CD4-positive, alpha-beta T cell (primary cell): ENCODE measurements around the gene MET. TPM values are rescaled to one million over a fixed set of nuclear protein-coding genes. Genes with fewer than 3 reads are reported as not detected.

ENCODE experiments used
- ATAC-seq: fragments of 200-7000 bp; cut with Tn5 transposase; one replicate; pipeline ENCODE4 v1.10.0; 2022; ENCODE audit warnings: mild to moderate bottlenecking; ENCODE audit not compliant: poor library complexity
- CTCF ChIA-PET: fragments of 350-600 bp; sonication (Branson Sonifier 250); formaldehyde crosslinking; loops from one replicate; lab custom pipeline; 2021; ENCODE audit warnings: antibody characterized with exemption, inconsistent platforms; lab: Charles Lee
- POLR2A ChIA-PET: fragments of 350-600 bp; sonication (Branson Sonifier 250); formaldehyde crosslinking; loops from one replicate; lab custom pipeline; 2021; ENCODE audit warnings: antibody characterized with exemption, inconsistent platforms; lab: Charles Lee
- DNase-seq, 14 experiments: peaks; one replicate each; pipeline ENCODE4 v3.0.0-alpha.2; 2013 to 2020; ENCODE audit warnings: mixed read lengths in 2 of 14
- H3K27ac ChIP-seq, 2 donors: one replicate each; pipeline versions ENCODE4 v1.5.1 to v1.7.0; 2013; ENCODE audit warnings: low read length in 2 of 2, low read depth in 1 of 2, mild to moderate bottlenecking in 1 of 2
- H3K27me3 ChIP-seq, 2 experiments: 1 replicate in 1 of 2; 2 replicates in 1 of 2; pipeline versions ENCODE4 v1.6.1 to v1.7.0; 2013; ENCODE audit warnings: low read length in 2 of 2, control low read depth in 1 of 2, mild to moderate bottlenecking in 1 of 2, moderate library complexity in 1 of 2; ENCODE audit not compliant: insufficient read depth in 2 of 2, control insufficient read depth in 1 of 2
- H3K36me3 ChIP-seq: one replicate; pipeline ENCODE4 v1.6.1; 2013; ENCODE audit warnings: low read length, control low read depth; ENCODE audit not compliant: insufficient read depth
- H3K4me1 ChIP-seq: one replicate; pipeline ENCODE4 v1.6.1; 2013; ENCODE audit warnings: low read length, control low read depth; ENCODE audit not compliant: insufficient read depth
- H3K4me3 ChIP-seq: one replicate; pipeline ENCODE4 v1.5.1; 2013; ENCODE audit warnings: mild to moderate bottlenecking, low read length, moderate library complexity
- H3K9me3 ChIP-seq, 2 experiments: 1 replicate in 1 of 2; 2 replicates in 1 of 2; pipeline versions ENCODE4 v1.6.1 to v1.7.0; 2013; ENCODE audit warnings: low read length in 2 of 2, mild to moderate bottlenecking in 2 of 2, control low read depth in 1 of 2, moderate library complexity in 1 of 2; ENCODE audit not compliant: control insufficient read depth in 1 of 2, insufficient read depth in 1 of 2
- H3K27ac Mint-ChIP-seq: one replicate; pipeline ENCODE4 v1.8.0; 2020; ENCODE audit warnings: mixed read lengths
- H3K27me3 Mint-ChIP-seq: one replicate; pipeline ENCODE4 v1.8.0; 2021; ENCODE audit warnings: mixed read lengths
- H3K36me3 Mint-ChIP-seq: one replicate; pipeline ENCODE4 v1.8.0; 2021; ENCODE audit warnings: low read depth, mixed read lengths
- H3K4me1 Mint-ChIP-seq: one replicate; pipeline ENCODE4 v1.8.0; 2021; ENCODE audit warnings: low read depth, mixed read lengths
- H3K4me3 Mint-ChIP-seq: one replicate; pipeline ENCODE4 v1.8.0; 2020; ENCODE audit warnings: mild to moderate bottlenecking, mixed read lengths
- H3K9me3 Mint-ChIP-seq: one replicate; pipeline ENCODE4 v1.8.0; 2020; ENCODE audit warnings: mixed read lengths
- intact Hi-C, 2 experiments: fragments of 100-400 bp; cut with DNase I in 1 of 2; cut with micrococcal nuclease in 1 of 2; formaldehyde crosslinking; loops; one replicate each; pipeline versions ENCODE4 v1.15.1 to v1.9.0; 2023 to 2025; cut with DNase I, micrococcal nuclease
- total RNA-seq, 174 experiments: library from RNA in 2 of 174; stranded (reverse) in 2 of 174; gene quantifications; one replicate each; pipeline ENCODE4 v1.2.3 and lab custom pipeline; 2021 to 2026
- TF ChIP-seq, protein P1 (sequence below): fragments of 200-600 bp; IDR thresholded peaks from one replicate; pipeline ENCODE4 v1.8.0; 2022; ENCODE audit warnings: antibody characterized with exemption, mild to moderate bottlenecking

MET gene
- total RNA-seq, 2 experiments from 2014 or later = 0.14 TPM; not detected in 1

DNA sequence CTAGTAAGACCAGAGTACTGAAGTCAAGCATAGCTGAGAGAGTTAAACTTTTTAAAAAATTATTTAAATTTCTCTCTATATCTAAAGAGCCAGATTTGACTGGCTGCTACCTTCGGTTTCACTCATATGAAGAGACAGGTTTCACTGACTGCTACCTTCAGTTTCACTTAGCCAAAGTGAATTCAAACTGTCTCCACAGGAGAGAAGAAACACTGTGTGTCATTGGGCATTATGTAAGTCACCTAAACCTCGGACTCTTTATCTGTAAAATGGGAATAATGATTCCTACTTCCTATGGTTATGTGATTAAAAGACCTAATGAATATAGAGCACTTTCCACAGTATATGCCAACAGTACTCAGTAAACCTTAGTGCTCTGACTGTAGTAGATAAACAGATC, 41.6 kb upstream of the MET start:
- Mint-ChIP-seq H3K9me3 (no peaks in the 10 kb centered on the region), H3K27ac (no peak overlapping the region), H3K4me1 (no peaks in the 10 kb centered on the region), H3K27me3 (peaks cover 23% of the 10 kb centered on the region), H3K4me3 (no peak overlapping the region), H3K36me3 (no peaks in the 10 kb centered on the region)
- H3K4me1 ChIP-seq = no peaks in the 10 kb centered on the region
- no peak overlapping the region for H3K27ac ChIP-seq
- no peak for DNase-seq
- H3K36me3 ChIP-seq = no peaks in the 10 kb centered on the region
- intact Hi-C loops = no loop called here
- H3K9me3 ChIP-seq = no peaks in the 10 kb centered on the region
- no peak overlapping the region for H3K4me3 ChIP-seq
- ChIA-PET CTCF (no interaction called here), POLR2A (no interaction called here)
- no peak for ATAC-seq
- TF ChIP-seq, protein P1, sequence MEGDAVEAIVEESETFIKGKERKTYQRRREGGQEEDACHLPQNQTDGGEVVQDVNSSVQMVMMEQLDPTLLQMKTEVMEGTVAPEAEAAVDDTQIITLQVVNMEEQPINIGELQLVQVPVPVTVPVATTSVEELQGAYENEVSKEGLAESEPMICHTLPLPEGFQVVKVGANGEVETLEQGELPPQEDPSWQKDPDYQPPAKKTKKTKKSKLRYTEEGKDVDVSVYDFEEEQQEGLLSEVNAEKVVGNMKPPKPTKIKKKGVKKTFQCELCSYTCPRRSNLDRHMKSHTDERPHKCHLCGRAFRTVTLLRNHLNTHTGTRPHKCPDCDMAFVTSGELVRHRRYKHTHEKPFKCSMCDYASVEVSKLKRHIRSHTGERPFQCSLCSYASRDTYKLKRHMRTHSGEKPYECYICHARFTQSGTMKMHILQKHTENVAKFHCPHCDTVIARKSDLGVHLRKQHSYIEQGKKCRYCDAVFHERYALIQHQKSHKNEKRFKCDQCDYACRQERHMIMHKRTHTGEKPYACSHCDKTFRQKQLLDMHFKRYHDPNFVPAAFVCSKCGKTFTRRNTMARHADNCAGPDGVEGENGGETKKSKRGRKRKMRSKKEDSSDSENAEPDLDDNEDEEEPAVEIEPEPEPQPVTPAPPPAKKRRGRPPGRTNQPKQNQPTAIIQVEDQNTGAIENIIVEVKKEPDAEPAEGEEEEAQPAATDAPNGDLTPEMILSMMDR = no peak
- H3K27me3 ChIP-seq = peaks cover 0 to 3% of the 10 kb centered on the region in 2 experiments

DNA sequence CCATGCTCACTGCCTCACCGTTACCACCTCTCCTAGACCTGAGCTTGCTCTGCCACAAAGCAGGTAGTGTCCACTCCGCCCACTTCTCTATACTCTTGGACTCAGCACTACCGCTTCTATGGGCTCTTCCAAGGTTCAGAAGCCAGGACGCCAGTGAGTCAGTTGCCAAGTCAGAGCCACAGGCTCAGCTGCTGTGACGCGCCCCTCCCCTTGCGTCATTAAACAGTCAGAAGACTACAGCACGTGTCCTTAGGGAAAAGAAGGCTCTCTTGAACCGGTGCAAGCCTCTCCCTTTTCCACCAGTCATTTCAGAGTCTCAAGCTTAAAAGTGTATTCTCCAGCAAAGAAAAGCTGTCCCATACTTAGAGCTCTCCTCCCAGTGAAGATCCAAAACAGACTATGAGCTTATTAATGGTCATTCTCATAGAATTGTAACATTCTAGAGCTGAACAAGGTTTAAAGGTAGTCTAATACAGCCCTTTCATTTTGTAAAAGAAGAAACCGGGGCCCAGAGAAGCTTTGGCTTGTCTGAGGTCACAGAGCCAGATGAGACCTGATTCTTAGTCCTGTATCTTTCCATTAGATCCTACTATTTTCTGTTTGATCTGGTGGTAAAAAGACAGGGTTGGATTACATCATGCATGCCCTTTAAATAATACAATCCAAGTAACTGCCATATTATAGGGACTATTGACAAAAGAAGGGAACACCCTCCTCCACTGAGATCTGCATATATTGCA, 40.9 kb upstream of the MET start:
- Histone ChIP-seq H3K27me3 (no peaks in the 10 kb centered on the region), H3K4me1 (no peaks in the 10 kb centered on the region), H3K27ac (no peak overlapping the region), H3K9me3 (no peaks in the 10 kb centered on the region), H3K4me3 (no peak overlapping the region), H3K36me3 (no peaks in the 10 kb centered on the region)
- ATAC-seq (no peak), DNase-seq (peak in 2 of 14 experiments; percentile 40 to 59)
- H3K27me3 Mint-ChIP-seq = peaks cover 15% of the 10 kb centered on the region
- no peaks in the 10 kb centered on the region for H3K4me1 Mint-ChIP-seq
- no peak overlapping the region for H3K4me3 Mint-ChIP-seq
- intact Hi-C loops = no loop called here
- TF ChIP-seq, protein P1 = no peak
- no peaks in the 10 kb centered on the region for H3K36me3 Mint-ChIP-seq
- H3K27ac Mint-ChIP-seq = no peak overlapping the region
- H3K9me3 Mint-ChIP-seq = no peaks in the 10 kb centered on the region
- ChIA-PET CTCF (no interaction called here), POLR2A (interaction anchor here (0.6 kb wide), 1 partner anchor 274 kb away, joined by 3 read pairs; no protein-coding TSS in a partner anchor)

- Mint-ChIP-seq H3K36me3 (no peaks in the 10 kb centered on the region), H3K27ac (no peak overlapping the region), H3K4me1 (no peaks in the 10 kb centered on the region), H3K27me3 (peaks cover 9% of the 10 kb centered on the region), H3K4me3 (no peak overlapping the region), H3K9me3 (no peaks in the 10 kb centered on the region)
- intact Hi-C loops = no loop called here
- DNase-seq (no peak), ATAC-seq (no peak)
- Histone ChIP-seq H3K36me3 (no peaks in the 10 kb centered on the region), H3K27me3 (no peaks in the 10 kb centered on the region), H3K4me1 (no peaks in the 10 kb centered on the region), H3K27ac (no peak overlapping the region), H3K9me3 (no peaks in the 10 kb centered on the region), H3K4me3 (no peak overlapping the region)
- TF ChIP-seq, protein P1 = no peak
- POLR2A ChIA-PET = interaction anchor here (0.6 kb wide), 1 partner anchor 273 kb away, joined by 3 read pairs; no protein-coding TSS in a partner anchor
- CTCF ChIA-PET = no interaction called here
Measured at GRCh38 chr7:116631676-116632075, 40.3 kb upstream of the MET start.
